ENCODE results near the gene ABHD16B. TPM values are rescaled to one million over a fixed set of nuclear protein-coding genes. Genes with fewer than 3 reads are reported as not detected.

The ABHD16B gene
- total RNA-seq, 4 donors from 2014 or later: not detected

- no peak for TF ChIP-seq POLR2A (IDR thresholded peaks at IDR 0.05)
- no peak for TF ChIP-seq CTCF (IDR thresholded peaks at IDR 0.05)
- Histone ChIP-seq H3K4me3 (no peak overlapping the region), H3K27ac (peak overlapping the region; percentile 21 to 86 (median 70)), H3K36me3 (no peaks in the 10 kb centered on the region), H3K4me1 (peaks cover 15 to 52% (median 24%) of the 10 kb centered on the region in 3 donors), H3K9me3 (no peaks in the 10 kb centered on the region), H3K27me3 (peaks cover 0 to 40% (median 0%) of the 10 kb centered on the region in 4 donors)
- 58 to 83% methylated on average over 2 to 4 of the region's 9 CpGs for WGBS, 2 donors
- DNase-seq: no peak
- intact Hi-C loops (cut with DNase I): no loop called here
Measured at GRCh38 chr20:63834491-63834880, 26.8 kb upstream of the ABHD16B start.

- H3K4me3 ChIP-seq: peak overlapping the region in 2 of 4 donors; percentile 9 to 24
- DNase-seq: peak; percentile 52
- TF ChIP-seq CTCF (IDR thresholded peaks at IDR 0.05) (no peak), POLR2A (IDR thresholded peaks at IDR 0.05) (no peak)
- intact Hi-C loops (cut with DNase I): no loop called here
- H3K27me3 ChIP-seq: peaks cover 0 to 32% (median 0%) of the 10 kb centered on the region in 4 donors
- peaks cover 13 to 45% (median 16%) of the 10 kb centered on the region in 3 donors for H3K4me1 ChIP-seq
- H3K27ac ChIP-seq: peak overlapping the region; percentile 21 to 86 (median 70)
- WGBS, 2 donors: 61% methylated on average over 5 of the region's 21 CpGs; no CpG with 5 or more reads in 1 of the 2 donors
- no peaks in the 10 kb centered on the region for H3K9me3 ChIP-seq
- no peaks in the 10 kb centered on the region for H3K36me3 ChIP-seq
Measured at GRCh38 chr20:63835021-63835858, 26.1 kb upstream of the ABHD16B start.

GRCh38 chr20:63836458-63837344 is 24.6 kb upstream of the ABHD16B start:
- Histone ChIP-seq H3K36me3 (no peaks in the 10 kb centered on the region), H3K9me3 (no peaks in the 10 kb centered on the region), H3K27ac (peak overlapping the region in 1 of 4 donors; percentile 21), H3K27me3 (peaks cover 0 to 25% (median 0%) of the 10 kb centered on the region in 4 donors), H3K4me1 (peaks cover 12 to 38% (median 13%) of the 10 kb centered on the region in 3 donors), H3K4me3 (no peak overlapping the region)
- intact Hi-C loops (cut with DNase I): no loop called here
- 72 to 93% methylated on average over 6 to 11 of the region's 27 CpGs for WGBS, 2 donors
- DNase-seq: no peak
- no peak for TF ChIP-seq POLR2A (IDR thresholded peaks at IDR 0.05)
- no peak for TF ChIP-seq CTCF (IDR thresholded peaks at IDR 0.05)

- Histone ChIP-seq H3K36me3 (no peaks in the 10 kb centered on the region), H3K4me3 (no peak overlapping the region), H3K9me3 (no peaks in the 10 kb centered on the region), H3K4me1 (peaks cover 8 to 33% (median 8%) of the 10 kb centered on the region in 3 donors), H3K27me3 (peaks cover 0 to 20% (median 0%) of the 10 kb centered on the region in 4 donors), H3K27ac (no peak overlapping the region)
- TF ChIP-seq CTCF (IDR thresholded peaks at IDR 0.05) (no peak), POLR2A (IDR thresholded peaks at IDR 0.05) (no peak)
- intact Hi-C loops (cut with DNase I): no loop called here
- DNase-seq: no peak
- WGBS, 2 donors: 0 to 19% methylated on average over 1 to 2 of the region's 8 CpGs
Measured at GRCh38 chr20:63837479-63837878, 23.8 kb upstream of the ABHD16B start.
